ENCODE measurements around the gene SCAF1. TPM values are rescaled to one million over a fixed set of nuclear protein-coding genes. Genes with fewer than 3 reads are reported as not detected.
A peak's percentile ranks its signal among the peaks of the same experiment; 100 is the strongest.

Gene SCAF1
- total and polyA plus RNA-seq, 8 donors: 24.7 to 63.8 (median 34.9) TPM

DNA sequence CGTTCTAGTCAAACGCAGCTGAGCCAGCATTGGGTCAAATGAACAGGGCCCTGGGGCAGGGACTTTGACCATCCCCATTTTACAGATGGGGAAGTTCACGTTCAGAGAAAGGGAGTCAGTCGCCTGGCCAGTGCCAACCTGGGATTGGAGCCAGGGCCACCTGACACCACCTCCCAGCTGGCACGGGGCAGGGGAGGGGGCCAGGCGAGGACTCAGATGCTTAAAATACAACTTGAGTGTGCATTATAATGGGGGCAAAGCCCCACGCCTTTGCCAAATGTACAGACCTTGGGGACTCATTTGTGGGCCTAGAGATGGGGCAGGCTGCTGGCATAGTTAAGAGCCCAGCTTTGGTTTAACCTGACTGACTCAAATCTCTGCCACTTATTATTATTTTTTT, 36.4 kb upstream of the SCAF1 start:
- DNase-seq: no peak
- intact Hi-C loops (cut with DNase I): no loop called here

DNA sequence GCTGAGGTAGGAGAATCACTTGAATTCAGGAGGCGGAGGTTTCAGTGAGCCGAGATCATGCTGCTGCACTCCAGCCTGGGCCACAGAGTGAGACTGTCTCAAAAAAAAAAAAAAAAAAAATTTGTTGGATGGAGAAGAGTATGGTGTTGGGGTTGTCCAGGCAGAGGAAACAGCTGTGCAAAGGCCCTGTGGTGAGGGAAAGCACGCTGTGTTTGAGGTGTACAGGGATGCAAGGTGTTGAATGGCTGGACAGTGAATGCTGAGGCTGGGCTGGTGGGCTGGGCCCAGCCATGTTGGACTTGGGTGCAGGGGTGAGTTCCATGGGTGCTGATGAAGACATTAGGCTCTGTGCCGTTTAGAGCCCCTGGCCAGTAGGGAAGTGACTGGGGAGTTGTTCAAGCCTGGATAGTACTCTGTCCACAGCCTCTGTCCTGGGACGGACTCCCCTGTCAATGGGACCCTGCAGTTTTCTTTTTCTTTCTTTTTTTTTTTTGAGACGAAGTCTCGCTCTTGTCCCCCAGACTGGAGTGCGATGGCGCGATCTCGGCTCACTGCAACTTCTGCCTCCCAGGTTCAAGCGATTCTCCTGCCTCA, 32.4 kb upstream of the SCAF1 start:
- peaks cover 0 to 75% of the 10 kb centered on the region in 2 donors for H3K36me3 ChIP-seq
- H3K4me3 ChIP-seq: no peak overlapping the region
- DNase-seq (no peak), ATAC-seq (no peak)
- no peaks in the 10 kb centered on the region for H3K9me3 ChIP-seq
- intact Hi-C loops (cut with DNase I): no loop called here
- no peak overlapping the region for H3K27ac ChIP-seq
- H3K27me3 ChIP-seq: no peaks in the 10 kb centered on the region
- no peak for TF ChIP-seq CTCF (IDR thresholded peaks at IDR 0.05)
- peaks cover 0 to 40% of the 10 kb centered on the region in 2 donors for H3K4me1 ChIP-seq

More for the DNA sequence above, 36.4 kb upstream of the SCAF1 start:
- H3K36me3 ChIP-seq: peaks cover 0 to 99% of the 10 kb centered on the region in 2 donors
- no peaks in the 10 kb centered on the region for H3K27me3 ChIP-seq
- H3K4me3 ChIP-seq: no peak overlapping the region
- ATAC-seq: no peak
- H3K27ac ChIP-seq: no peak overlapping the region
- no peak for TF ChIP-seq CTCF (IDR thresholded peaks at IDR 0.05)
- H3K9me3 ChIP-seq: no peaks in the 10 kb centered on the region
- H3K4me1 ChIP-seq: peaks cover 0 to 7% of the 10 kb centered on the region in 2 donors

DNA sequence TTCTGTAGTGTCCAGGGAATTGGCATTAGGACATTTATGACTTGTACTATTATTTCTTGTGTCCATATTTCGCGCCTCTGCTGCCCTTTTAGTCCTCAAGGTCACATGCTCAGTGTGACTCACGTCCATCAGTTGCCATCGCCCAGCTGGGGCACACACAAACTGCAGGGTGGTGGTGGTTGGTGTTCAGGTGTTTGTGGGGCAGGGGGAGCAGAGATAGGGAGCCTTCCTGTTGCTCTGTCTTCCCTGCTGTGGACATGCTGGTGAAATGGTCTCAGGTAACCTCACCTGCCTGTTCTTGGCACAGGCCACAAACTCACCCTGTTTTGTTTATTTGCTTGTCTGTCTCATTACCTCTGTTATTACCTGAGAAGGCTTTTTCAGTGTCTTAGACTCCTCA, 28.6 kb upstream of the SCAF1 start:
- no peaks in the 10 kb centered on the region for H3K9me3 ChIP-seq
- peak overlapping the region in 1 of 2 donors; percentile 41 for H3K27ac ChIP-seq
- DNase-seq (no peak), ATAC-seq (no peak)
- no peaks in the 10 kb centered on the region for H3K27me3 ChIP-seq
- peaks cover 0 to 73% of the 10 kb centered on the region in 2 donors for H3K36me3 ChIP-seq
- no peak overlapping the region for H3K4me3 ChIP-seq
- H3K4me1 ChIP-seq: peaks cover 0 to 34% of the 10 kb centered on the region in 2 donors
- TF ChIP-seq CTCF (IDR thresholded peaks at IDR 0.05): no peak
- intact Hi-C loops (cut with DNase I): no loop called here

- ATAC-seq: peak; percentile 17
- peak overlapping the region in 1 of 2 donors; percentile 41 for H3K27ac ChIP-seq
- TF ChIP-seq CTCF (IDR thresholded peaks at IDR 0.05): no peak
- no peak overlapping the region for H3K4me3 ChIP-seq
- no peaks in the 10 kb centered on the region for H3K27me3 ChIP-seq
- H3K9me3 ChIP-seq: no peaks in the 10 kb centered on the region
- peaks cover 0 to 34% of the 10 kb centered on the region in 2 donors for H3K4me1 ChIP-seq
- peak in 1 of 4 donors; percentile 71 for DNase-seq
- intact Hi-C loops (cut with DNase I): no loop called here
- H3K36me3 ChIP-seq: peaks cover 0 to 73% of the 10 kb centered on the region in 2 donors
Measured at GRCh38 chr19:49614096-49614833, 27.7 kb upstream of the SCAF1 start.

DNA sequence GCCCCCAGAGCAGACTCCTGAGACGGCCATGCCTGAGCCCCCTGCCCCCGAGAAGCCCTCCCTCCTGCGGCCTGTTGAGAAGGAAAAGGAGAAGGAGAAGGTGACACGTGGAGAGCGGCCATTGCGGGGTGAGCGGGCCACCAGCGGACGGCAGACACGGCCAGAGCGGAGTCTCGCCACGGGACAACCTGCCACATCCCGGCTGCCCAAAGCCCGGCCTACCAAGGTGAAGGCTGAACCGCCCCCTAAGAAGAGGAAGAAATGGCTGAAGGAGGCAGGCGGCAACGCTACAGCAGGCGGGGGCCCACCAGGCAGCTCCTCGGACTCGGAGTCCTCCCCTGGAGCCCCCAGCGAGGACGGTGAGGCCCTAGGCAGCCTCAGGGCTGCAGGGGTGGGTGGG, 26.1 kb upstream of the SCAF1 start:
- Histone ChIP-seq H3K27ac (no peak overlapping the region), H3K27me3 (no peaks in the 10 kb centered on the region), H3K36me3 (peaks cover 0 to 72% of the 10 kb centered on the region in 2 donors), H3K4me3 (no peak overlapping the region), H3K9me3 (no peaks in the 10 kb centered on the region), H3K4me1 (peaks cover 0 to 34% of the 10 kb centered on the region in 2 donors)
- intact Hi-C loops (cut with DNase I): no loop called here
- ATAC-seq (no peak), DNase-seq (peak in 1 of 4 donors; percentile 67)
- TF ChIP-seq CTCF (IDR thresholded peaks at IDR 0.05): no peak

Measured in left lung (tissue), 10 donors.